Coronary artery (tissue), 2 donors: ENCODE results near the gene VAV2.

ENCODE experiments used
- DNase-seq: peaks from one replicate; pipeline ENCODE4 v3.0.0-alpha.2; 2017; ENCODE audit warnings: low spot score
- H3K27ac ChIP-seq, 2 donors: fragments of 200-600 bp; sonication (generic); one replicate each; pipeline ENCODE4 v1.5.1; 2016 to 2019
- H3K4me3 ChIP-seq: fragments of 200-600 bp; sonication (generic); 2 replicates; pipeline ENCODE4 v1.5.1; 2016; ENCODE audit warnings: mild to moderate bottlenecking, moderate library complexity
- CTCF ChIP-seq: fragments of 200-600 bp; sonication (generic); IDR thresholded peaks from one replicate; pipeline ENCODE4 v1.5.1; 2019; ENCODE audit warnings: antibody characterized with exemption

VAV2 gene

GRCh38 chr9:133813749-133814585, 178.2 kb downstream of the VAV2 start:
- TF ChIP-seq CTCF = no peak
- Histone ChIP-seq H3K4me3 (no peak overlapping the region), H3K27ac (no peak overlapping the region)
- no peak for DNase-seq

- DNase-seq = no peak
- Histone ChIP-seq H3K27ac (no peak overlapping the region), H3K4me3 (no peak overlapping the region)
- TF ChIP-seq CTCF = no peak
Measured at GRCh38 chr9:133812941-133813748, 179.0 kb downstream of the VAV2 start.

- Histone ChIP-seq H3K4me3 (no peak overlapping the region), H3K27ac (no peak overlapping the region)
- TF ChIP-seq CTCF = no peak
- DNase-seq = no peak
Measured at GRCh38 chr9:133812077-133812868, 179.9 kb downstream of the VAV2 start.

GRCh38 chr9:133811471-133811870, 180.7 kb downstream of the VAV2 start:
- Histone ChIP-seq H3K4me3 (no peak overlapping the region), H3K27ac (no peak overlapping the region)
- no peak for TF ChIP-seq CTCF
- DNase-seq = no peak

GRCh38 chr9:133810556-133811195, 181.4 kb downstream of the VAV2 start:
- Histone ChIP-seq H3K4me3 (no peak overlapping the region), H3K27ac (no peak overlapping the region)
- DNase-seq = no peak
- TF ChIP-seq CTCF = no peak

GRCh38 chr9:133809335-133809734, 182.8 kb downstream of the VAV2 start:
- H3K27ac ChIP-seq = no peak overlapping the region
- no peak overlapping the region for H3K4me3 ChIP-seq
- TF ChIP-seq CTCF = no peak
- DNase-seq = no peak
